BJ (cell line): ENCODE results near the gene KNL1. TPM values are rescaled to one million over a fixed set of nuclear protein-coding genes. Genes with fewer than 3 reads are reported as not detected.
"Not testable (repeated sequence)": the region's sequence is repeated elsewhere in the genome, so short reads cannot be mapped to it uniquely, and the experiment has no call there.

ENCODE experiments used
- CTCF ChIA-PET: fragments of 350-600 bp; formaldehyde crosslinking; extraction: SDS; loops from one replicate; lab custom pipeline; 2021; ENCODE audit warnings: antibody characterized with exemption, inconsistent platforms; lab: Yijun Ruan, JAX
- POLR2A ChIA-PET: fragments of 300-600 bp; sonication (Branson Sonifier 250); formaldehyde crosslinking; extraction: SDS; loops from one replicate; lab custom pipeline; 2021; ENCODE audit warnings: antibody characterized with exemption; lab: Charles Lee
- DNase-seq: peaks from one replicate; pipeline ENCODE4 v3.0.0-alpha.2; 2011; ENCODE audit warnings: low read depth
- H3K27me3 ChIP-seq: 2 replicates; pipeline ENCODE4 v1.6.0; 2011; ENCODE audit warnings: low read length; ENCODE audit not compliant: control insufficient read depth, insufficient read depth
- H3K36me3 ChIP-seq: 2 replicates; pipeline ENCODE4 v1.5.1; 2011; ENCODE audit warnings: low read length; ENCODE audit not compliant: control insufficient read depth, insufficient read depth
- H3K4me3 ChIP-seq: 2 replicates; pipeline ENCODE4 v1.5.1; 2011; ENCODE audit warnings: low read depth, mild to moderate bottlenecking, control low read depth, low read length
- CTCF ChIP-seq: IDR thresholded peaks from 2 replicates; pipeline ENCODE4 v1.5.1; 2011; ENCODE audit warnings: low read depth, mild to moderate bottlenecking, control low read depth, inconsistent platforms, low read length, moderate library complexity; ENCODE audit not compliant: insufficient read depth
- polyA plus RNA-seq: library from polyadenylated mRNA; depleted of rRNA; stranded (reverse); fragments of >200 nt; gene quantifications from 2 replicates; pipeline ENCODE4 v1.2.3, GENCODE V29; 2011

KNL1 gene
- polyA plus RNA-seq, 1 experiment: 3.9 TPM

GRCh38 chr15:40647523-40647922 is 53.5 kb downstream of the KNL1 start:
- POLR2A ChIA-PET: no interaction called here
- DNase-seq: no peak
- TF ChIP-seq CTCF: no peak
- H3K4me3 ChIP-seq: no peak overlapping the region
- H3K27me3 ChIP-seq: no peaks in the 10 kb centered on the region
- CTCF ChIA-PET: interaction anchor here (0.9 to 1.1 kb wide), 2 partner anchors 15 to 247 kb away, joined by 3 read pairs; partner anchors contain the start of gene VPS18
- no peaks in the 10 kb centered on the region for H3K36me3 ChIP-seq

GRCh38 chr15:40650479-40650878 is 56.4 kb downstream of the KNL1 start:
- CTCF ChIA-PET: interaction anchor here (0.8 to 1.5 kb wide), 2 partner anchors 28 kb away, joined by 3 to 5 read pairs; no protein-coding TSS in a partner anchor
- H3K36me3 ChIP-seq: no peaks in the 10 kb centered on the region

GRCh38 chr15:40660686-40661085 is 66.6 kb downstream of the KNL1 start:
- Histone ChIP-seq H3K27me3 (no peaks in the 10 kb centered on the region), H3K36me3 (0 out of 2 replicates have a peak, but pooled peaks cover 1% of the 10 kb centered on the region), H3K4me3 (no peak overlapping the region)
- CTCF ChIA-PET: no interaction called here
- DNase-seq: no peak
- POLR2A ChIA-PET: no interaction called here
- TF ChIP-seq CTCF: no peak

More at GRCh38 chr15:40650479-40650878, 56.4 kb downstream of the KNL1 start:
- Histone ChIP-seq H3K4me3 (no peak overlapping the region), H3K27me3 (no peaks in the 10 kb centered on the region)
- no peak for DNase-seq
- POLR2A ChIA-PET: no interaction called here
- TF ChIP-seq CTCF: no peak

- CTCF ChIA-PET: no interaction called here
- no peak for TF ChIP-seq CTCF
- H3K27me3 ChIP-seq: no peaks in the 10 kb centered on the region
- no peak overlapping the region for H3K4me3 ChIP-seq
- POLR2A ChIA-PET: no interaction called here
- no peak for DNase-seq
- no peaks in the 10 kb centered on the region for H3K36me3 ChIP-seq
Measured at GRCh38 chr15:40664909-40665308, 70.9 kb downstream of the KNL1 start.

- DNase-seq, H3K36me3 ChIP-seq, POLR2A ChIA-PET, H3K27me3 ChIP-seq, H3K4me3 ChIP-seq: not testable (repeated sequence)
- CTCF ChIA-PET: interaction anchor here (1.2 to 1.5 kb wide), 2 partner anchors 183 to 218 kb away, joined by 3 read pairs; partner anchors contain the start of gene VPS18
Measured at GRCh38 chr15:40676290-40676689, 82.2 kb downstream of the KNL1 start.

GRCh38 chr15:40676906-40677305 is 82.9 kb downstream of the KNL1 start:
- H3K27me3 ChIP-seq, POLR2A ChIA-PET, DNase-seq, H3K36me3 ChIP-seq, H3K4me3 ChIP-seq: not testable (repeated sequence)
- CTCF ChIA-PET: interaction anchor here (1.2 kb wide), 1 partner anchor 217 kb away, joined by 3 read pairs; the partner anchor contains the start of gene VPS18
